HG03159 (cell line): ENCODE data around the gene SSBP3.

Source experiments
- ATAC-seq: cut with Tn5 transposase; IDR thresholded peaks from one replicate; pipeline ENCODE4 v1.9.1; 2021; ENCODE audit warnings: mild to moderate bottlenecking, moderate library complexity; ENCODE audit not compliant: unreplicated experiment

SSBP3 gene

DNA sequence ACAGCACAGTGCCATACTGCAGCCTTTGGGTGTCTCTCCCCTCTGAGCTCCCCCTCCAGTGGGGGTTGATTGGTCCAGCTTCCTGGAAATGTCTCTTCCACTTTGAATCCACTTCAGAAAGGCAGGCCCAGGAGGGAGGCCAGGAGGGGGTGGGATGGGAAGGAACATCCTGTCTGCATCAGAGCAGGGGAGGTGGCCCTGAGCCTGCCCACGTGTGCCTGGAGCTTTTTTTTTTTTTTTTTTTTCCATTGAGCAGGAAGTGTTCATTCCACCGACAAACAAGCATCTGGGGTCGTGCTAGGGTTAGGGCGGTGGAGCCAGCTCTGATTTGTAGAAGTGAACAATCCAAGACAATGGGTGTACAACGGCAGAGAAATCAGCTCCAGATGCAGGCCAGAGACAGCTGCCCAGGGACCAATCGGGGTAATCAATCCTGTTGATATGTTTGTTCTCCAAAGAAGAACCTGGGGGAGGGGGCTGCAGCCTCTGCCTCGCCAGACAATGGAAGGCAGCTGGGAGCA, 93.3 kb downstream of the SSBP3 start:
- ATAC-seq: no peak

DNA sequence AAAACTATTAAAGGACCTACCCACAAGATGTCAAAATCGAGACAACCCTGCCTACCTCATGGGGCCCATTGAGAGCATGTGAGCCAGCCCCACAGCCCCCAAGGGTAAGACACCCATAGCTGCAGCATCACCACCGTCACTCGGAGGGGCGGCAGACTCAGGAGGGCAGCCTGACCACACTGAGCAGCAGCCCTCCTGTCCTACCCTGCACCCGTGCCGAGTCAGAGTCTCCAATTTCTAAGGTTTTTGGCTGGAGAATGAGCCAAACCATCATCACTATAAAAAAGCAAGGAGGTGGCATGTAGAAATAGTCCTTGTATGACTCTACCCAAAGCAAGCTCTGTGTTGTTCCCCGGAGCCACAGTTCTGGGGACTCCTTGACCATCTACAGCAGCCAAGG, 94.7 kb downstream of the SSBP3 start:
- no peak for ATAC-seq

DNA sequence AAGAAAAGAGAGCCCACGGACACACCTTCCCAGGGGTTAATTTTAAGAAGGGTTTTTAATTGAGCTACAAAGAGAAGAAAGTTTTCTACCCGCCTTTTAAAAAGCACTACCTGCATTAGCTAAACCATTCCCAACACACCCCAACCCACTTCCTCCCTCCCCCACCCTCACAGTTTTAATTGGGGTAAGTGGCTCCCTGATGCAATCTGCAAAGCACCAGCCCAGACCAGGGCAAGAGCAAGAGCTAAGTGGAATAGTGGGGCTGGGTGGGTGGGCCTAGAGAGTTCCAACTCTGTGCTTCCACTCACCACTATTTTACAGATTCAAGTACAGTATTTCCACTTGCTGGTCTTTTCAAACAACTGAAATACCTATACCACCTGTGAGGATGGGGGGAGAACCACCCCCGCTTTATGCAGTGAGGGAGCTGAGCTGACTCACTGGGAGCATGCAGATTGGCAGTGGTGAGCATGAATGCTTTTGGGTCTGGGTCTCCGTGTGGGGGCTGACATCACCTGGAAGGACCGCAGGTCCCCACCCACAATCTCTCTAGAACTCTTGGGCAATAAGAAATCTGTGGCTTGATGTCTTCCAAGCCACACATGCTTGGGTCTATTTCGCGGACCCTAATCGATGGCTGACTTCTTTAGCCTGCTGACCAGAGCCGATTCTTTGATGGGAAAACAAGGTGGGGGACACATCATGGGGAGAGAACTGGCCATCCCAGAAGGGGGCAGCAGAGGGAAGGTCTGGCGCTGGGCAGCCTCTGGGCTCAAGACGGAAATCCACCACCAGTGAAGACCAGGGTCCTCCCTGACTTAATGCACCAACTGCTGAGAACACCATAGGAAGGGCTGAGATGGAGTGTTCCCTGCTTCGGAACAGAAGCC, 95.5 kb downstream of the SSBP3 start:
- no peak for ATAC-seq

DNA sequence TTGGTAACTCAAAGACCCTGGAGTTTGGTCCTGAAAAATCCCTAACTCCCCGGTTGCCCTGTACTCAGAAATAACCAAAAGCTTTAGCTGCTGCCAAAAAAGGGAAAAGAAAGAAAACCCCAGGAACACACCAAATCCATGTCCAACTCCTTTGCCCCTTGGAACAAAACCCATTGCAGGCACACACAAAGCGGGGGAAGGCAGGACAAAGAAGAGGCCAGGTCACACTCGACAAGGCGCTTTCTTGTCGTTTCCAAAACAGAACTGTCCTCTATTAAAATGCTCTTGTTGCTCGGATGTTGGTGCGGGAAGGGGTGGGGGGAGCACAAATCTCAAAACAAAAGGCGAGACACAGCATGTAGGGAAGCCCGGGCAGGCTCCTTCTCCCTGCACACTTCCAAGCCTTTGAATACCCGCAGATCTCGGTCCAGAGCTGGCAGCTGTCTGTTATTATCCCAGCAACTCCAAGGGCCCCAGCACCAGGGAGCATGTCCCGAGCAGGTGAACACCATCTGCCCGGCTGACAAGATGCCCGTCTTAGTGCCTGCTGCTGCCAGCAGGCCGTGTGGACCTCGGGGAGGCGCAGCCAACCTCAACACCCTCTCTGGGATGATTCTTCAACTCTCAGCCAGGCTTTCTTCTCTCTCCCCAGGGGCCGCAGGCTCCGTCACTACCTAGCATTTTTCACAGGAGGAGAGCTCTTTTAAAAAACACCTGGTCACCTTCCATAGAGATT, 96.4 kb downstream of the SSBP3 start:
- ATAC-seq: no peak

DNA sequence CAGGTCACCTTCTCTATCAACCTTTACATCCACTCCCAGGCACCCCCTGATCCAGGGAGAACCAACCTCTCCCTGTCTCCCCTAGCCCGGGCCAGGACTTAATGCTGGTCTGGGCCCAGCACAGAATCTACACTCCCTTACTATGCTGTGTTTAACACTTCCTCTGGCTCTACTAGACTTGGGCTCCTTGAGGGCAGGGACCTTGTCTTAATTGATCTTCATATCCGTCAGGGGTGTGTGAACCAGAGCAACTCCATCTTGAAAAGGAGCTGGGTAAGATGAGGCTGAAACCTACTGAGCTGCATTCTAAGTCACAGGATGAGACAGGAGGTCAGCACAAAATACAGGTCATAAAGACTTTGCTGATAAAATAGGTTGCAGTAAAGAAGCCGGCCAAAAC, 98.9 kb downstream of the SSBP3 start:
- no peak for ATAC-seq

DNA sequence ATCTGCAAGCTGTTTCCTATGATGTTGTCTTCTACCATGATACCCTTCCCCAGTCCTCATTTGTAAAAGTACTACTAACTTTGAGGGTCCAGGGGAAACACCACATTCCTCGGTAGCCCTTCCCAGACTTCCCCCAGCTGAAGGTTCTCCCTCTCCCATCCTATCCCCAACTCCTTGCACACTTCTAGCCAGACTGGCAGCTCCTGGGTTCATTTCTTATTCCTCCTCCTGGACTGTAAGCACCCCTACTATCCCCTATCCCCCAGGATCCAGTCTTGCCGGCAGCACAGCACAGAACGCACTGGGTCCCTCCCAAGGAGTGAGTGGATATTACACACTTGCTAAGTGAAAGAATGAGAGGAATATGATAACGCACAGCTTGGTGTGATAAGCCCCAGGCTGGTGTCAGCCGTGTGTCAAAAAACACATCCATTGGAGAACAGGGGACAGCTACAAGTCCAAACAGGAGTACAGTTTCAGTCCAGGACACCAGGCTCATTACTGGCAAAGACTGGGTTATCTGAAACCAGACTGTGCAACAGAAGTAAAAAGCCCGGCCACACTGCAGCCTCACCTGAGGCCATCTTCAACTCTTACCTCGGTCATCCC, 100.2 kb downstream of the SSBP3 start:
- ATAC-seq: no peak

DNA sequence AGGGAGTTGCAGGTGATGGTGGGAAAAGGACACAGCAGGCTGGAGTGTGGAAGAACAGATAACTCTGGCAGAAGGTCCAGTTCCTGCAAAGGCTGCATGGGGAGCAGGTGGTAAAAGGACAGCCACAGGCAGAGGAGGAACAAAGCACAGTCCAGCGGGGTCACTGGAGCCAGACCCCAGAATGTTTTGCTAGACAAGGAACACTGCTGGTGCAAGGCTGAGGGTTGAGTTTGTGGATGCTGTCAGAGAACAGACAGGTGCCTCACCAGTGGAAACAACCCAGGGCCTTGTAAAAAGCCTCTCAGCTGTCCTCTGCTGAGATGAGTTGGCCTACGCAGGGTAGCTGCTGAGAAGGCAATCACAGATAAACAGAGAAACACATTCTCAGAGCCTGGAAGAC, 101.7 kb downstream of the SSBP3 start:
- ATAC-seq: no peak

DNA sequence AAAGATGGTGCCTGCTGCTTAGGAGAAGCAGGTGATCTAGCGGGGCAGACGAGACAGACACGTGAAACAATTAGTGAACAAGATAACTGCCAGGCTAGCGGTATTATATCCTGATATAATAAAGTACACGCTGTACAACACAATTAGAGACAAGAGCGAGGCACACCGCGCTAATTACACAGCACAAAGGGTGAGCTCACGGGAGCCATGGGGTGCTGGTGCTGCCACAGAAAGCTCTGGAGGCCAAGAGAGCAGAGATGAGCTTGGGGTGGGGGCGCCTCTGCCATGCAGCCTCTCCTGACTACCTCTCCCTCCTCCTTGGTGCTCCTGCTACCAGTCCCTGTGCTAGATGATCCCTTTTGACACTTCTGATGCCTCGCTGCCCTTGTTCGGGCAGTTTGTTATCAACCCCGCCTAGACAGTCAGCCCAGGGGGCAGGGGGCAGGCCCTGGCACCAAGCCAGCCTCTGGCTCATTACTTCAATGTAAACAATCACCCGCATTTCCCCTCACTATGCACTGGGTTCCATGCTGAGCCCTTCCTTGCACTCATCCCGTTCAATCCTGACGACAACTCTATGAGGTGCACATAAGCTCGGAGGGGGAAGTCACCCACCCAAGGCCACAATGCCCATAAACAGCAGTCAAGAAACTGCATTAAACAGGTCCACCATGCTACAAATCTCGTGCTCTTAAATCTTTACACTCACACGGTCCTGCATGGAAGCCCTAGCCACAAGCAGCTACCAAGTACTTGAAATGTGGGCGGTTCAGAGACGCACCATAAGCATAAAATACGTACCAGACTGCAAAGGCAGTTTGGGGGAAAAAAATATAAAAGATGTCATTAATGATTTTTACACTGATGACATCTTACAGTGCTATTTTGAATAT, 103.0 kb downstream of the SSBP3 start:
- no peak for ATAC-seq

DNA sequence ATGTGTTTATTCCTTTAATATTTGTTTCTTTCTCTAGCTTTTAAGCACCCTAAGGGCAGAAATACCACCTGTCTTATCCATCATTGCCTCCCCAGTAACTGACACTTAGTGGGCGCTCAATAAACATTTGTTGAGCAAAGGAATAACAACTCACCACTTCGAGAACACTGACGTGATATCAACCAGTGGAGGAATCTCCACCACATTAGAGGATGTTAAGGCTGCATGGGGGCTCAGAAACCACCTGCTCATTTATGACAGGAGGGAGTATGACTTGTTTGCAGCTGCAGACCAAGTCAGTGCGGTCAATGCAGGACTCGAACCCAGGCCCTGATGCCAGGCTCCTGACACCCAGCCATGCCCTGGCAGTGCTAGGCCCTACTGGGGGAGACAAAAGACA, 103.6 kb downstream of the SSBP3 start:
- ATAC-seq: no peak

DNA sequence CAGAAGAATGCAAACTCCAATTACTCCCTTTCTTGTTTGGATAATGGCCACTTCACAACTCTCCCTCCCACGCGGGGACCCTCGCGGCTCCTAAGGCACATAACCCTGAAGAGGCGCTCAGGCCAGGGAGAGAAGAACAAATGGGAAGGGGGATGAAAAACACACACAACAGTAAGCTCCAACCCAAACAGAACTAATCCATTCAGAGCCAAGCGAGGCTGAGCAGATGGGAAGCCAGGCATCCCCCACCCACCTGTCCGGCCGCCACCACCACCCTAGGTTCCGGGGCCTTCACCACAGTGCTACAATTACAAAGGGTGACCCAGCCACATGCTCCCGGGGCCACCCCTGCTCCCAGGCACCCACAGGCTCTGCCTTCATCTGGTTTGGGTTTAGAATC, 104.7 kb downstream of the SSBP3 start:
- no peak for ATAC-seq

DNA sequence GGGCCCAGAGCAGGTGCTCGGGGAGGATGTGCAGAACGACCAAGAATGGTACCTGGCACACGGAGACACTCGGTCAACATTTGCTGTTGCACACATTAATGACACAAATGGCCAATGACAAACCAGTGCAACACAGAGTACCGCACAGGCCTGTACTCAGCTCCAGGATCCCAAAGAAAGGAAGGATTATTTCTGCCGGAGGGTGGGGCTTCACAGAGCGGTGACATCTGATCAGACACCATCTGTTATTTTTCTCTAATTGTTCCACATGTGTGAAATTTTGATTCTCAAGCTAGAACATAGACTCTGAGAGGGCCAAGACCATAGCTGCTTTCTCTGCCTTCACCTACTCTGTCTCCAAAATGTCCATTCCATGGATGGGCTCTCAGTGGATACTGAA, 105.8 kb downstream of the SSBP3 start:
- ATAC-seq: no peak

DNA sequence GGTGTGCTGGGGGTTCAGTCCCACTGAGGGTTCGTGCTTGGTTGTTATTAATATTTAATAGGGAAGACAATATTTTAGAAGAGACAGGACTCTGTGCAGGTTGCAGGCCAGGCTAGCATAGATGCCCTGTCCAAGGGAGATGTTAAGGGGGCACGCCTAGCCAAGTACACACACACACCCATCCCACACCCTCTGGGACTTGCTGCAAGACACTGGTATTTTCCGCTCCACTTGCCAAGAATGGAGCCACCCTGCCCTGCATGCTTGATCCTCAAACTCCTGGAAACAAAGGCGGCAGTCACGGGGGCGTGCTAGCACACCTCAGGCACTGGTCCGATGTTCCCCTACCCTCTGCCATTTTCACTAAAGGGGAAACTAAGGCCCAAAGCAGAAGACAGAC, 107.2 kb downstream of the SSBP3 start:
- ATAC-seq: no peak

DNA sequence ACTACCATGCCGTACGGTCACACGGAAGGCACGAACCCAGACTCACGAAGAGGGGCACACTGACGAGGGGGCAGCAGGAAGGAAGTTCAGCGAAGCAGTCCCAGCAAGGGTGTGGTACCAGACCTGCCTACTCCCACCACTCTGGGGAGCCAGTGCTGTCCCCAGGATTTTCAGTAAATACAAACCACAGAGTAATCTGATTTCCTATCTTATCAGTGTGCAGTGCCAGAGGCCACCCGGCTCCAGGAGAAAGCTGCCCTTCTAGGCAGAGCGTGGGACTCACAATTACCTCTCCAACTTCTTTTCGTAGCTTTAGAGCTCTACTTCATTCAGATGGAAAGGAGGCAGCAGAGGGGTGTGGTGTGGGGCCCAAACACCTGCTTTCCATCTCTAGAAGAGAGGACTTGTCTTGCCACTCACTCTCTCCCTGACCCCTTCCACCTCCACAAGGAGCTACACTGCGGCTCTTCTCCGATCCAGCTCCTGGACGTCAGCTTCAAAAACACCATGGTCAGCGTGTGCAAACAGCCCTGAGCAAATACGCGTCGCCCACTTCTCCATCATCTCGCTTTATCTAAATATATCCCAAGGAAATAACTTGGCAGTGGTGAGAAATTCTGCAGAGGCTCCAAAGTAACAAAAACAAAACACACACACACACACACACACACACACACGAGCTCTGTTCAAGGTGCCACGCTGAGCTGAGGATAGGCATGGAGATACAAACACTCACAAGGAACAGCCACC, 107.7 kb downstream of the SSBP3 start:
- ATAC-seq: no peak

DNA sequence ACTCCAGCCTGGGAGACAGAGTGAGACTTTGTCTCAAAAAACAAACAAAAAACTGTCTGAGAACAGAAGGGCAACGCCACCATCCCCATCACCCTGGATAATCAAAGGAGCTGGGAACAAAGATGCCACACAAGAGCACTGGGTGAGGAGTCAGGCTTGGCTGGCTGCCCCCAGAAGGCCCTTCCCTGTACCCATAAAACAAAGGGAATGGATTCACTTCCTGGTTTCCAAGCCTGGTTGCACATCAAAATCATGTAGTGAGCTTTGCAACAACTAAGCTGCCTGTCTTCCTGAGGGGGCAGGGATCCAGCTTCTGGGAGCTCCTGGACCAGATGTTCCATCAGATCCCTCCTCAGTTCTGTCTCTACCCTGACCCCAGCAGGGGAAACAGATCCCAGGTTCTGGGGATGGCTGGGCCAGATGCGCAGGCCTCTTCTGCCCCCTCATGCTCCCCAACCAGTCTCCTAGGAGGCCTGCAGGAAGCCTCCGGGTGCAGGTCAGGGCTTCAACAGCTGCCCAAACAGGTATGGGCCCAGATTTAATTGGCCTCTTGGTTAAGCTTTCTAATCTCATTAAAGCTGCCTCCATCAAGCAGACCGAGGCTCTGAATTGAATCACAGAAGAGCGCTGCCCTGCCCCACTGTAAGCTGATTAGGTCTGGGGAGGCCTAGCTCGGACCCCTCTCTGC, 108.5 kb downstream of the SSBP3 start:
- ATAC-seq: no peak

DNA sequence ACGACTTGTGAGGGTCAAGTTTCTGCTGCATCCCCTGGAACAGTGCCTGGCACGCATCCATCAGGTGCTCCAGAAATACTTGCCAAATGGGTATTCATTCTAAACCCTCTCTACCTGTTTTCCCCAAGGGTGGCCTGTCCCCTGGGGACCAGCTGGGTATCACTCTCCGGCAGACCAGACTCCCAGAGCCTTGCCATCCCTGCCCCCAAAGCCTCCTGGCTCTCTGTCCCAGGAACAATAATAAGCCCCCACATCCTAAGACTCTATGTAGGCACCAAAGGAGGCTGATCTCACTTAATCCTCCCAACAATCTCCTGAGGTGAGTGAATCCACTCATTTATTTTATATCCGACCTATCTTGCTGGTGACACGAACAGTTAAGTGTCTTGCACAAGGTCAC, 109.5 kb downstream of the SSBP3 start:
- no peak for ATAC-seq

DNA sequence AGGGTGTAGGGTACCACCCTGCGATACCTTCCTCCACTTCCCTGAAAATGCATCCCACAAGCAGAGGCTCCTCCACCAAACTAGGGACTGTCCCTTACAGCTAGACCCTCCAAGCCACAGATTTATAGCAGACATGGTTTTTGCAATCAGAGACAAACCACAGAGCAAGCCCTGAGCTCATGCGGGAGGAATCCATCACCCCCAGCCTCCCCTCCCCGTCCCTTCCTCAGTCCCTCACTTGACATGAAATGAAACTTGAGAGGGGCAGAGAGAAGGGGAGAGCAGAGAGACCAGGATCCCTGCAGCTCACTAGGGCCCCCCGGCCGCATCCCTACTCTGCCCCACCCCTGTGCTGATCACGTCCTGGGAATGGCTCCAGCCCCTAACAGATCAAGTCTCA, 111.3 kb downstream of the SSBP3 start:
- no peak for ATAC-seq

DNA sequence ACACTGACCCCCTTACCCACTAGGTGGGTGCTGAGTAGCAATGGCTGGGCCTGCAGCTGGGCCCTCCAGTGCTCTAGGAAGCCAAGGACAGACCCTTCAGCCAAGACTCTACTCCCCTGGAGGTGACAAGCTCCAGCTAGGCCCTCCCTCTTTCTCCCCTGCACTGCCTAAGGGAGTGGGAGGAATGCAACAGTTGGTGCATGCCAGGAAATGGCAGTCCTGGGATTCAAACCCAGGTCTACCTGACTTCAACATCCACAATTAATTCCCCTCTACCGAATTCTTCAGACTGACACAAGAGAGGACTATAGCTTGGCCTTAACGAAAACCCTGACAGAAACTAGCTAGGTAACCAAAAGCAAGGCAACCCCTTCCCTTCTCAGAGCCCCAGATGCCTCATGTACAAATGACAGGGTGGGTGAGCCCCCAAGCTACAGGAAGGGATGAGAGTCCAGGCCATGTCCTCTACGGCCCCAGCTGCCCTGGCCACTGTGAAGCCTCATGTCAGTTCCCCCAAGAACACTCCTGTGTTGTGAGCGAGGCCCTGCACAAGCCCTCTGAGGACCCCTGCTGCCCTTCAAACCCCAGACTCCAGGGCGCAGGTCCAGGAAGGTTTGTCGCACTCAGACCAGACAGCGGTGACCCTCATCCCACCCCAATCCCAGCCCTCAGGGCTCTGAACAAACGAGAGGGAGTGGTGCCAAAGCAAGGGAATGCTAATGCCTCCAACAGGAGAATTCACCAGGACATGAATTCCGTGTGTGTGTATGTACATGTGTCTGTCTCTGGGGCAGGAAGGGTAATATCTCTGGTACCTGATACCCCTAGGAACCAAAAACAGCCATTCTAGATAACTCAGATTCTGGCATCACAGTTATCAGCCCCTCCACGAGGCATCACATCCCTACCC, 113.9 kb downstream of the SSBP3 start:
- no peak for ATAC-seq

DNA sequence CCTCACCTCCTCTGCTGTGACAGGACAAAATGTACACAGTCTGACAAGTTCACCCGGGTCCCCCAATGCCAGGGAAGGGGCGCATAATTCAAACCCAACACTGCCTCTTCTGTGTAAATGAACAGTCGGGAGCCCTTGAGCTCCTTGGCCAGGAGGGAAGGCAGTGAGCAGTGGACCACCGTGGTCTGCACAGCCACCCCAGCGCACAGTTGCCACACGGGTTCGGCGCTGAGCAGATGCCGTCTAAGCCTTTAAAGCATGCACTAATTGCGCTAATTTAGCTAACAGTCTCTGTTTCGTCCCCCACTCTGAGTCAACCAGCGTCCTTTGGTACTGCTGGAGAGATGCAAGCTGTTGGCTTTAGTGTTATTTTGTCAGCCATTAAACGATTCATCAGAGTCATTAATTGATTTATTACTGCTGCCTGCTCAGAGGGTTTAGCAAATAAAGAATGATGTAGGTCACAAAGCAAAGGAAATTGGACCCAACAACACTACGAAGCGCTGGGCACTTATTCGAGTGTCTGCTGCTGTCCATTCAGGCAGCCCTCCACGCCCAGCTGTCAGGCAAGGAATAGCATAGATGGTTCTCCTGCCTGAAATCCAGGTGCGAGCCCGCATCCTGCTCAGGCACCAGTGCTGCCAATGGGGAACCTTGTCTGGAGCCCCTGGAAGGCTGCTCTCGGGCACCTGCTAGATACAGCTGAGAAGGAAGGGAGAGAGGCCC, 114.8 kb downstream of the SSBP3 start:
- ATAC-seq: no peak
